ENCODE measurements around the gene CDK5RAP2.

- TF ChIP-seq CTCF (optimal IDR thresholded peaks at IDR 0.05 in 1 of 3, IDR thresholded peaks at IDR 0.05 in 1 of 3, conservative IDR thresholded peaks at IDR 0.05 in 1 of 3; ENCODE audit: extremely low read depth in 1 of 3, insufficient read depth in 2 of 3, low read length in 3 of 3) (no peak), EZH2 (IDR thresholded peaks at IDR 0.05; ENCODE audit: low read length) (no peak)
Observed at GRCh38 chr9:120446671-120447070, 133.3 kb downstream of the CDK5RAP2 start.
